ENCODE measurements around the gene HNRNPL. TPM values are rescaled to one million over a fixed set of nuclear protein-coding genes. Genes with fewer than 3 reads are reported as not detected.

HNRNPL gene
- total RNA-seq, 1 experiment from 2014 or later = 710 TPM

GRCh38 chr19:38853214-38853613 is 3.4 kb upstream of the HNRNPL start:
- no peak overlapping the region for H4K91ac ChIP-seq (ENCODE audit: insufficient read length, low read depth, low read length)
- Mint-ChIP-seq H3K27ac (peak overlapping the region; percentile 90 to 98 (median 96); a peak in 3 of 7 replicates), H3K4me3 (peak overlapping the region; percentile 80 to 96), H3K9me3 (peaks cover 22% of the 10 kb centered on the region in 2 experiments), H3K27me3 (ENCODE audit: low read depth) (peaks cover 5% of the 10 kb centered on the region), H3K36me3 (ENCODE audit: insufficient read depth in 1 of 3, low read depth in 3 of 3) (peaks cover 14 to 23% (median 14%) of the 10 kb centered on the region in 3 experiments), H3K4me1 (peaks cover 20 to 27% of the 10 kb centered on the region in 2 experiments)
- no peak overlapping the region for H2BK120ac ChIP-seq (ENCODE audit: low read depth, low read length, poor library complexity, severe bottlenecking)
- H2AFZ ChIP-seq (ENCODE audit: low read length) = no peak overlapping the region
- no peak overlapping the region for H3K23ac ChIP-seq (ENCODE audit: insufficient read length, low read depth, low read length)
- no peak overlapping the region for H3T11ph ChIP-seq (ENCODE audit: low read length)
- no peak overlapping the region for H3K27ac ChIP-seq (ENCODE audit: insufficient read length, low read depth, low read length)
- no peak overlapping the region for H2BK12ac ChIP-seq (ENCODE audit: insufficient read length, low read depth, low read length)
- no peaks in the 10 kb centered on the region for H4K20me1 ChIP-seq (ENCODE audit: control insufficient read depth, insufficient read depth, insufficient read length)
- TF ChIP-seq, protein P1, sequence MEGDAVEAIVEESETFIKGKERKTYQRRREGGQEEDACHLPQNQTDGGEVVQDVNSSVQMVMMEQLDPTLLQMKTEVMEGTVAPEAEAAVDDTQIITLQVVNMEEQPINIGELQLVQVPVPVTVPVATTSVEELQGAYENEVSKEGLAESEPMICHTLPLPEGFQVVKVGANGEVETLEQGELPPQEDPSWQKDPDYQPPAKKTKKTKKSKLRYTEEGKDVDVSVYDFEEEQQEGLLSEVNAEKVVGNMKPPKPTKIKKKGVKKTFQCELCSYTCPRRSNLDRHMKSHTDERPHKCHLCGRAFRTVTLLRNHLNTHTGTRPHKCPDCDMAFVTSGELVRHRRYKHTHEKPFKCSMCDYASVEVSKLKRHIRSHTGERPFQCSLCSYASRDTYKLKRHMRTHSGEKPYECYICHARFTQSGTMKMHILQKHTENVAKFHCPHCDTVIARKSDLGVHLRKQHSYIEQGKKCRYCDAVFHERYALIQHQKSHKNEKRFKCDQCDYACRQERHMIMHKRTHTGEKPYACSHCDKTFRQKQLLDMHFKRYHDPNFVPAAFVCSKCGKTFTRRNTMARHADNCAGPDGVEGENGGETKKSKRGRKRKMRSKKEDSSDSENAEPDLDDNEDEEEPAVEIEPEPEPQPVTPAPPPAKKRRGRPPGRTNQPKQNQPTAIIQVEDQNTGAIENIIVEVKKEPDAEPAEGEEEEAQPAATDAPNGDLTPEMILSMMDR (conservative IDR thresholded peaks at IDR 0.05) = no peak
- H3K56ac ChIP-seq (ENCODE audit: insufficient read length, low read depth, low read length) = no peak overlapping the region
- H4K8ac ChIP-seq (replicated peaks; ENCODE audit: insufficient read length, low read depth, low read length) = no peak overlapping the region
- no peak overlapping the region for H3K18ac ChIP-seq (ENCODE audit: insufficient read length, low read depth, low read length)
- H3K4me1 ChIP-seq (ENCODE audit: insufficient read depth, low read length) = no peaks in the 10 kb centered on the region
- peak overlapping the region; percentile 86 for H3K4me2 ChIP-seq (ENCODE audit: insufficient read depth, insufficient read length, low read length)
- H2BK15ac ChIP-seq (ENCODE audit: low read depth, low read length) = no peak overlapping the region
- H2BK20ac ChIP-seq (ENCODE audit: low read depth, low read length, poor library complexity, severe bottlenecking) = no peak overlapping the region
- H2AK5ac ChIP-seq (ENCODE audit: insufficient read length, low read length) = no peak overlapping the region
- no peak overlapping the region for H3K4ac ChIP-seq (ENCODE audit: low read depth, low read length)
- H3K79me2 ChIP-seq (ENCODE audit: insufficient read depth, low read length) = peaks cover 9% of the 10 kb centered on the region
- no CpG with 5 or more reads among the region's 17 CpGs for WGBS (ENCODE audit: extremely low coverage, insufficient read length, low lambda C conversion rate)
- H3K79me1 ChIP-seq (ENCODE audit: insufficient read depth, low read depth, low read length, poor library complexity, severe bottlenecking) = no peaks in the 10 kb centered on the region
- no peaks in the 10 kb centered on the region for H3K27me3 ChIP-seq (ENCODE audit: insufficient read depth, low read length)
- no peak overlapping the region for H4K5ac ChIP-seq (ENCODE audit: insufficient read length, low read depth, low read length)
- no peak overlapping the region for H2BK5ac ChIP-seq (ENCODE audit: insufficient read length, low read length)
- DNase-seq = no peak
- H3K9me3 ChIP-seq (ENCODE audit: control insufficient read depth, low read depth, low read length) = no peaks in the 10 kb centered on the region
- H3K14ac ChIP-seq (ENCODE audit: insufficient read depth, low read length) = no peak overlapping the region
- peaks cover 26% of the 10 kb centered on the region for H3K23me2 ChIP-seq (ENCODE audit: insufficient read length, low read depth, low read length, poor library complexity, severe bottlenecking)
- H3K9ac ChIP-seq (ENCODE audit: extremely low read depth, insufficient read length, low read length) = no peak overlapping the region
